NOMO-1 treated with dmso at 0.1 percent for 144 hours (cell line): ENCODE data around the gene PTGR3.

Experiments used
- DNase-seq: peaks from one replicate; lab custom pipeline; 2025; ENCODE audit not compliant: unreplicated experiment; lab: John Stamatoyannopoulos, UW

The PTGR3 gene

GRCh38 chr18:75216212-75216910 lies 7.4 kb upstream of the PTGR3 start:
- DNase-seq = no peak

- no peak for DNase-seq
Measured at GRCh38 chr18:75215663-75216062, 6.7 kb upstream of the PTGR3 start.

- DNase-seq = no peak
Measured at GRCh38 chr18:75214766-75215510, 6.0 kb upstream of the PTGR3 start.

- DNase-seq = no peak
Measured at GRCh38 chr18:75214332-75214690, 5.4 kb upstream of the PTGR3 start.

GRCh38 chr18:75213611-75214331 lies 4.8 kb upstream of the PTGR3 start:
- no peak for DNase-seq

- no peak for DNase-seq
Measured at GRCh38 chr18:75212751-75213090, 3.8 kb upstream of the PTGR3 start.

GRCh38 chr18:75211953-75212750 lies 3.2 kb upstream of the PTGR3 start:
- no peak for DNase-seq

GRCh38 chr18:75211626-75211952 lies 2.6 kb upstream of the PTGR3 start:
- no peak for DNase-seq

GRCh38 chr18:75211002-75211621 lies 2.2 kb upstream of the PTGR3 start:
- no peak for DNase-seq

GRCh38 chr18:75210274-75211001 lies 1.5 kb upstream of the PTGR3 start, which contains the start of gene TSHZ1:
TSHZ1 (plus strand) TSS chr18:75210797; CDS start chr18:75211877, 1,080 bp downstream.
- DNase-seq = peak; percentile 77

- DNase-seq = no peak
Measured at GRCh38 chr18:75209951-75210258, 966 bp upstream of the PTGR3 start.

GRCh38 chr18:75208836-75209128 lies 157 bp downstream of the PTGR3 start:
- DNase-seq = no peak

GRCh38 chr18:75208155-75208835 lies 644 bp downstream of the PTGR3 start:
- peak; percentile 23 for DNase-seq

GRCh38 chr18:75207310-75208154 lies 1.4 kb downstream of the PTGR3 start:
- DNase-seq = no peak

- DNase-seq = no peak
Measured at GRCh38 chr18:75206452-75207309, 2.3 kb downstream of the PTGR3 start.

GRCh38 chr18:75205514-75206132 lies 3.3 kb downstream of the PTGR3 start:
- no peak for DNase-seq

- no peak for DNase-seq
Measured at GRCh38 chr18:75204732-75205513, 4.0 kb downstream of the PTGR3 start.
